ENCODE data around the gene TSPEAR. TPM values are rescaled to one million over a fixed set of nuclear protein-coding genes. Genes with fewer than 3 reads are reported as not detected.
A peak's percentile ranks its signal among the peaks of the same experiment; 100 is the strongest.

The TSPEAR gene
- total RNA-seq, 1 experiment from 2014 or later: not detected

- intact Hi-C loops (cut with micrococcal nuclease; ENCODE audit: unreplicated experiment): no loop called here
- DNase-seq: no peak
- peaks cover 58% of the 10 kb centered on the region for H3K27me3 Mint-ChIP-seq (ENCODE audit: unreplicated experiment)
- no peaks in the 10 kb centered on the region for H3K9me3 Mint-ChIP-seq (ENCODE audit: low read depth, unreplicated experiment)
- H3K36me3 Mint-ChIP-seq (ENCODE audit: insufficient read depth, unreplicated experiment): no peaks in the 10 kb centered on the region
- no peak overlapping the region for H3K27ac Mint-ChIP-seq (ENCODE audit: unreplicated experiment)
- no peak for TF ChIP-seq CTCF (IDR thresholded peaks at IDR 0.05; ENCODE audit: unreplicated experiment)
- CTCF ChIA-PET: no interaction called here
- no peaks in the 10 kb centered on the region for H3K4me1 Mint-ChIP-seq (ENCODE audit: low read depth, unreplicated experiment)
- no peak overlapping the region for H3K4me3 Mint-ChIP-seq (ENCODE audit: low read depth, unreplicated experiment)
- BruUV-seq (replicated peaks): no TSS peak
Observed at GRCh38 chr21:44738621-44739020, 27.2 kb upstream of the TSPEAR start.

GRCh38 chr21:44737706-44738354 is 26.5 kb upstream of the TSPEAR start:
- peaks cover 66% of the 10 kb centered on the region for H3K27me3 Mint-ChIP-seq (ENCODE audit: unreplicated experiment)
- H3K9me3 Mint-ChIP-seq (ENCODE audit: low read depth, unreplicated experiment): no peaks in the 10 kb centered on the region
- CTCF ChIA-PET: no interaction called here
- no peak for DNase-seq
- no peak overlapping the region for H3K27ac Mint-ChIP-seq (ENCODE audit: unreplicated experiment)
- H3K4me1 Mint-ChIP-seq (ENCODE audit: low read depth, unreplicated experiment): no peaks in the 10 kb centered on the region
- intact Hi-C loops (cut with micrococcal nuclease; ENCODE audit: unreplicated experiment): no loop called here
- H3K36me3 Mint-ChIP-seq (ENCODE audit: insufficient read depth, unreplicated experiment): no peaks in the 10 kb centered on the region
- no TSS peak for BruUV-seq (replicated peaks)
- TF ChIP-seq CTCF (IDR thresholded peaks at IDR 0.05; ENCODE audit: unreplicated experiment): no peak
- no peak overlapping the region for H3K4me3 Mint-ChIP-seq (ENCODE audit: low read depth, unreplicated experiment)

- no TSS peak for BruUV-seq (replicated peaks)
- peak; percentile 82 for DNase-seq
- intact Hi-C loops (cut with micrococcal nuclease; ENCODE audit: unreplicated experiment): no loop called here
- H3K36me3 Mint-ChIP-seq (ENCODE audit: insufficient read depth, unreplicated experiment): no peaks in the 10 kb centered on the region
- TF ChIP-seq CTCF (IDR thresholded peaks at IDR 0.05; ENCODE audit: unreplicated experiment): no peak
- no peaks in the 10 kb centered on the region for H3K4me1 Mint-ChIP-seq (ENCODE audit: low read depth, unreplicated experiment)
- peaks cover 80% of the 10 kb centered on the region for H3K27me3 Mint-ChIP-seq (ENCODE audit: unreplicated experiment)
- no peak overlapping the region for H3K27ac Mint-ChIP-seq (ENCODE audit: unreplicated experiment)
- CTCF ChIA-PET: no interaction called here
- no peaks in the 10 kb centered on the region for H3K9me3 Mint-ChIP-seq (ENCODE audit: low read depth, unreplicated experiment)
- H3K4me3 Mint-ChIP-seq (ENCODE audit: low read depth, unreplicated experiment): no peak overlapping the region
Observed at GRCh38 chr21:44736291-44737004, 25.1 kb upstream of the TSPEAR start.

- H3K4me1 Mint-ChIP-seq (ENCODE audit: low read depth, unreplicated experiment): no peaks in the 10 kb centered on the region
- DNase-seq: no peak
- no TSS peak for BruUV-seq (replicated peaks)
- intact Hi-C loops (cut with micrococcal nuclease; ENCODE audit: unreplicated experiment): no loop called here
- no peaks in the 10 kb centered on the region for H3K36me3 Mint-ChIP-seq (ENCODE audit: insufficient read depth, unreplicated experiment)
- CTCF ChIA-PET: no interaction called here
- no peaks in the 10 kb centered on the region for H3K9me3 Mint-ChIP-seq (ENCODE audit: low read depth, unreplicated experiment)
- H3K27me3 Mint-ChIP-seq (ENCODE audit: unreplicated experiment): peaks cover 80% of the 10 kb centered on the region
- H3K4me3 Mint-ChIP-seq (ENCODE audit: low read depth, unreplicated experiment): no peak overlapping the region
- H3K27ac Mint-ChIP-seq (ENCODE audit: unreplicated experiment): no peak overlapping the region
- no peak for TF ChIP-seq CTCF (IDR thresholded peaks at IDR 0.05; ENCODE audit: unreplicated experiment)
Observed at GRCh38 chr21:44735821-44736220, 24.4 kb upstream of the TSPEAR start.

All from Calu3 (cell line).